Measurements from ENCODE around the gene ABCB4.

ABCB4 gene

GRCh38 chr7:87450706-87451105 is 24.8 kb downstream of the ABCB4 start:
- no peak overlapping the region for H3K9ac ChIP-seq (ENCODE audit: low read depth, low read length, poor library complexity, severe bottlenecking)
- no peaks in the 10 kb centered on the region for H3K36me3 ChIP-seq (ENCODE audit: insufficient read depth, low read length)
- TF ChIP-seq, protein P1, sequence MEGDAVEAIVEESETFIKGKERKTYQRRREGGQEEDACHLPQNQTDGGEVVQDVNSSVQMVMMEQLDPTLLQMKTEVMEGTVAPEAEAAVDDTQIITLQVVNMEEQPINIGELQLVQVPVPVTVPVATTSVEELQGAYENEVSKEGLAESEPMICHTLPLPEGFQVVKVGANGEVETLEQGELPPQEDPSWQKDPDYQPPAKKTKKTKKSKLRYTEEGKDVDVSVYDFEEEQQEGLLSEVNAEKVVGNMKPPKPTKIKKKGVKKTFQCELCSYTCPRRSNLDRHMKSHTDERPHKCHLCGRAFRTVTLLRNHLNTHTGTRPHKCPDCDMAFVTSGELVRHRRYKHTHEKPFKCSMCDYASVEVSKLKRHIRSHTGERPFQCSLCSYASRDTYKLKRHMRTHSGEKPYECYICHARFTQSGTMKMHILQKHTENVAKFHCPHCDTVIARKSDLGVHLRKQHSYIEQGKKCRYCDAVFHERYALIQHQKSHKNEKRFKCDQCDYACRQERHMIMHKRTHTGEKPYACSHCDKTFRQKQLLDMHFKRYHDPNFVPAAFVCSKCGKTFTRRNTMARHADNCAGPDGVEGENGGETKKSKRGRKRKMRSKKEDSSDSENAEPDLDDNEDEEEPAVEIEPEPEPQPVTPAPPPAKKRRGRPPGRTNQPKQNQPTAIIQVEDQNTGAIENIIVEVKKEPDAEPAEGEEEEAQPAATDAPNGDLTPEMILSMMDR (conservative IDR thresholded peaks at IDR 0.05; ENCODE audit: low read length), result no peak
- no peak for TF ChIP-seq EZH2phosphoT487 (IDR thresholded peaks at IDR 0.05; ENCODE audit: borderline replicate concordance)
- H3K4me3 ChIP-seq (ENCODE audit: low read length, poor library complexity, severe bottlenecking), result no peak overlapping the region
- H3K9me3 ChIP-seq (ENCODE audit: insufficient read depth, low read depth, low read length), result no peaks in the 10 kb centered on the region
- no peaks in the 10 kb centered on the region for H3K9me2 ChIP-seq (replicated peaks; ENCODE audit: low read depth, low read length)
- H2AFZ ChIP-seq (ENCODE audit: low read length), result no peak overlapping the region
- H4K20me1 ChIP-seq (ENCODE audit: insufficient read depth, low read length, poor library complexity, severe bottlenecking), result no peaks in the 10 kb centered on the region
- no peaks in the 10 kb centered on the region for H3K27me3 ChIP-seq (ENCODE audit: insufficient read depth, low read length, poor library complexity, severe bottlenecking)
- H3K79me2 ChIP-seq (ENCODE audit: insufficient read depth, low read length), result no peaks in the 10 kb centered on the region
- no peaks in the 10 kb centered on the region for H3K4me1 ChIP-seq (ENCODE audit: insufficient read depth, low read length, poor library complexity, severe bottlenecking)
- H3F3A ChIP-seq (ENCODE audit: low read depth), result no peaks in the 10 kb centered on the region
- no peak overlapping the region for H3K4me2 ChIP-seq (ENCODE audit: low read depth, low read length, poor library complexity, severe bottlenecking)

DNA sequence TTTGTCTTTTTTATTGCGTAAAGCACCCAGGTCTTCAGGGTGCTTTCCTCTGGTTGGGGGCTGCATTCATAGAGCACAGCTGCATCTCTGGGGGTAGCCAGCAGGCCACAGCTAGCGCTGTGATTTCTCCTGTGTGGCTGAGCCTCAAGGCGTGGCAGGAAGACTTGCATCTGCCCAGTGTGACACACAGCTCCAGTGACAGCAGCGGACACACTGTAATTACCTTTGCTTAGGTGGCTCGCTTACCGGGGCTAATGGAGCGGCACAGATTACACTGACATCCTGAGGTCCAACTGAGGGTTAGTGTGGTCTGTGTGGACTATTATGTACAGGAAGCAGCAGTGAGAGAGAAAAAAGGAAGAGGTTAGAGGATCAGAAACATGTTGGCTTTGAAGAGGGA is 27.1 kb downstream of the ABCB4 start:
- H3K4me2 ChIP-seq (ENCODE audit: low read depth, low read length, poor library complexity, severe bottlenecking), result no peak overlapping the region
- H3K36me3 ChIP-seq (ENCODE audit: insufficient read depth, low read length), result no peaks in the 10 kb centered on the region
- H3K79me2 ChIP-seq (ENCODE audit: insufficient read depth, low read length), result no peaks in the 10 kb centered on the region

DNA sequence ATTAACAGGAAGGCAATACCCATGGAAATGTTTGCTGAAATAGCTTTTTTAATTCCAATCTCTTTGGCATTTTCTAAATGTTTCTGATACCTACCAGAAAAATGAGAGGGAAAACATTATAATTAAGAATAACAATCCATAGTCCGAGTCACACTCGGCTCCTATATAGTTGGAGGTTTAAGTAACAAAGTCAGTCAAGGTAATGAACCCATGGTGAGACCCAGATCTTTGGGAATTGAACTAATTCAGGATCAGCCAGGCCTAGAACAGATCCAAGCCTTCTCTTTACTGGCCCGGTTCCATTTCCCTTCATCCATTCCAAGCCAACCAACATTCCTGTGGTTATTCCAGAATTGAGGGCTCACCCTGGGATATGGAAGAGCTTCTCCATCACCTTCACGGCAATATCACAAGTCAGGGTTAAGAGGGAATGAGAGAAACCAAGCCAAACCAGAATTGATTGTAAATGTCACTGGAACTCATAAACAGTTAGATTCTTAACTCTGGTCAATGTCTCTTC is 28.3 kb downstream of the ABCB4 start:
- H3K4me3 ChIP-seq (ENCODE audit: low read length, poor library complexity, severe bottlenecking), result no peak overlapping the region
- no peaks in the 10 kb centered on the region for H4K20me1 ChIP-seq (ENCODE audit: insufficient read depth, low read length, poor library complexity, severe bottlenecking)
- no peak overlapping the region for H3K4me2 ChIP-seq (ENCODE audit: low read depth, low read length, poor library complexity, severe bottlenecking)
- no peaks in the 10 kb centered on the region for H3K9me2 ChIP-seq (replicated peaks; ENCODE audit: low read depth, low read length)
- H3K79me2 ChIP-seq (ENCODE audit: insufficient read depth, low read length), result no peaks in the 10 kb centered on the region
- no peaks in the 10 kb centered on the region for H3F3A ChIP-seq (ENCODE audit: low read depth)
- TF ChIP-seq, protein P1 (conservative IDR thresholded peaks at IDR 0.05; ENCODE audit: low read length), result no peak
- TF ChIP-seq EZH2phosphoT487 (IDR thresholded peaks at IDR 0.05; ENCODE audit: borderline replicate concordance), result no peak
- H2AFZ ChIP-seq (ENCODE audit: low read length), result no peak overlapping the region
- no peaks in the 10 kb centered on the region for H3K4me1 ChIP-seq (ENCODE audit: insufficient read depth, low read length, poor library complexity, severe bottlenecking)
- no peak overlapping the region for H3K9ac ChIP-seq (ENCODE audit: low read depth, low read length, poor library complexity, severe bottlenecking)
- H3K9me3 ChIP-seq (ENCODE audit: insufficient read depth, low read depth, low read length), result no peaks in the 10 kb centered on the region
- H3K36me3 ChIP-seq (ENCODE audit: insufficient read depth, low read length), result no peaks in the 10 kb centered on the region
- H3K27me3 ChIP-seq (ENCODE audit: insufficient read depth, low read length, poor library complexity, severe bottlenecking), result no peaks in the 10 kb centered on the region

More for the DNA sequence above, 27.1 kb downstream of the ABCB4 start:
- Histone ChIP-seq H3F3A (ENCODE audit: low read depth) (no peaks in the 10 kb centered on the region), H2AFZ (ENCODE audit: low read length) (no peak overlapping the region), H3K9me2 (replicated peaks; ENCODE audit: low read depth, low read length) (no peaks in the 10 kb centered on the region), H3K4me3 (ENCODE audit: low read length, poor library complexity, severe bottlenecking) (no peak overlapping the region), H3K4me1 (ENCODE audit: insufficient read depth, low read length, poor library complexity, severe bottlenecking) (no peaks in the 10 kb centered on the region), H3K9me3 (ENCODE audit: insufficient read depth, low read depth, low read length) (no peaks in the 10 kb centered on the region), H3K9ac (ENCODE audit: low read depth, low read length, poor library complexity, severe bottlenecking) (no peak overlapping the region), H4K20me1 (ENCODE audit: insufficient read depth, low read length, poor library complexity, severe bottlenecking) (no peaks in the 10 kb centered on the region), H3K27me3 (ENCODE audit: insufficient read depth, low read length, poor library complexity, severe bottlenecking) (no peaks in the 10 kb centered on the region)
- TF ChIP-seq, protein P1 (conservative IDR thresholded peaks at IDR 0.05; ENCODE audit: low read length), result no peak
- no peak for TF ChIP-seq EZH2phosphoT487 (IDR thresholded peaks at IDR 0.05; ENCODE audit: borderline replicate concordance)
